GM21381 (cell line): ENCODE results near the gene C2CD2.
"Not testable (repeated sequence)": the region's sequence is repeated elsewhere in the genome, so short reads cannot be mapped to it uniquely, and the experiment has no call there.

Experiments
- ATAC-seq: cut with Tn5 transposase; IDR thresholded peaks from one replicate; pipeline ENCODE4 v1.9.1; 2021; ENCODE audit warnings: mild to moderate bottlenecking, moderate library complexity; ENCODE audit not compliant: unreplicated experiment

The C2CD2 gene

DNA sequence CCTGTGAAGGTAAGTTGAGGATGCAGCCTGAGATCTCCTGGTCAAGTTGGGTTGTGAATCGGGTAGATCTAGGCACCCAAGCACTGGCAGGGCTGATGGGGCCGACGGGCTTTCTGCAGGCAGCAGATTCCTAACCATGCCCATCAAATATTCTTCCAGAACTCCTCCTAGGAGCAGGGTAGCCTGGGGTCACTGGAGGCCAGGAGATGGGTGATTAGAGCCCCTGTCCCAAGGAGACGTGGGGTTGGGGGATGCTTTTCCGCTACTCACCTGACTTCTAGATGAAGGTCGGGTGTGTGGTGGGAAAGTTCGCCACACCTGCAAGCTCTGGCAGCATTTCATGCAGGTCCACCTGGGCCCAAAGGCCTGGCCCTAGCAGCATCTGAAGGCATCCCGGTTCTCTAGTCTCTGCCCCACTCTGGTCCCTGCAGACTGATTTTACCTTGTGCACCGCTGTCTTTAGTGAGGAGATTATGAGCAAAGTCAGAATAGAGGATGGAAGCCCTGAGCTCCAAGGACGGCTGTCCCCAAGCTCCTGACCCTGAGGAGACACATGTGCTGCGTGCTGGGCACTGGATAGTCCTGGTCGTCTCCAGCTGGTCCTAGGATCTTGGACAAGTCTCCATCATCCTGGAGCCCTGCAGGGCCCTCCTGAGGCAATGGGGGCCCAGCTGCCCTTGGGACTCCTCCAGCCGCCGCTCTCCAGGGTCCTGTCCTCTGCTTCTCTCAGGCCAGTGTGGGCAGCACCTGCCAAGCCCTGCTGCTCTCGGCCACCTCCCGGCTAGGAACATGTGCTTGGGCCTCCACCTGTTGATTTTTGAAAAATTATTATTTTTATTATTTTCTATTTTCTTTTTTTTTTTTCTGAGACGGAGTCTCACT, 21.8 kb upstream of the C2CD2 start:
- ATAC-seq, result no peak

DNA sequence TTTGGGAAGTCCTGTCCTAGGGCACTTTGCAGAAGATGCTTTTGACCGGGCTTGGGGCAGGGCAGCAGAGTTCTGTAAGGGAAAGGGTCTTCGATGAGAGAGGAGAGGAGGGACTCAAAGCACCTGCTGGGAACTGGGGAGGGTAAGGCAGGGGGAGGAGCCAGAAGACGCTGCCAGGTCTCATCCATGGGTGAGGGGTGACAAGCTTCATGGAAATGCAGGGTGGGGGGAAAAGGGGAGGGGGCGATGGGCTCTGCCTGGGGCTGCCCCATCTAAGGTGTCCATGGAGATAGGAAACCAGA, 20.9 kb upstream of the C2CD2 start:
- no peak for ATAC-seq

DNA sequence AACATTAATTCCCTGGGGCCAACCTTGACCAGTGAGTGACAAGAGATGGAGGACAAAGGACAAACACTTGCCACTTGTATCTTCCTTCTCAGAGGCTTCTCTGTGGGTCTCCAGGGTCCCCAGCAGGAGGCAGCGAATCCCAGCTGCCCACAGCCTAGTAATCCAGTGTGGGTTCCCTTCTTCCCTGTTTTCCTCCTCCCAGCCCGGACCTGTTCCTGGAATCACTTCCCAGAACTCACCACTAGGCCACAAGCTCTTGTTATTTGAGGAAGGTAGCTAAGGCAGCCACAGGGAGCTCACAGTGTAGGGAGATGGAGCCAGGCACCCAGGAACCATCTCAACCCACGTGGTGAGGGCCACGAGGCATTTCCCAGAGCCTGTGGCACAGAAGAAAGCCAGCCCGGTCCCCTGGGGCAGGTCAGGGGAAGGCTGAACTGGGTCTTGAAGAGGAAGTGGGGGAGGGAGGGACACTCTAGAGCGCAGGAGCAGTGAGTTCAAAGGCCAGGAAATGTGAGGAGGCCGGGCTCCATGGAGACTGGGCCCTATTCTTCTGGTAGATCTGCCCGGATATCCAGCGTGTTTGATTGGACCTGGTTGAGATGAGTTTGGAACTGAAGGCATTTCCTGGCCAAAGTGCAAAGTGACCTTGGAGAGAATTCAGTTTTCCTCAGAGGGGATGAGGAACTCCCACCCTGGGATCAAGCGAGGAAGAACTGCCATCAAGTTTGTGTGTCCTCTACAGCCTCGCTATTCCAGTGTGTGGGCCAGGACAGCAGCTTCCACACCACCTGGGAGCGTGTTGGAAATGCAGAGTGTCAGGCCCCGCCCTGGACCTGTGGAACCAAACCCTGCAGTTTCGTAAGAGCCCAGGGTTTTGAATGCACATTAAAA, 20.3 kb upstream of the C2CD2 start:
- no peak for ATAC-seq

DNA sequence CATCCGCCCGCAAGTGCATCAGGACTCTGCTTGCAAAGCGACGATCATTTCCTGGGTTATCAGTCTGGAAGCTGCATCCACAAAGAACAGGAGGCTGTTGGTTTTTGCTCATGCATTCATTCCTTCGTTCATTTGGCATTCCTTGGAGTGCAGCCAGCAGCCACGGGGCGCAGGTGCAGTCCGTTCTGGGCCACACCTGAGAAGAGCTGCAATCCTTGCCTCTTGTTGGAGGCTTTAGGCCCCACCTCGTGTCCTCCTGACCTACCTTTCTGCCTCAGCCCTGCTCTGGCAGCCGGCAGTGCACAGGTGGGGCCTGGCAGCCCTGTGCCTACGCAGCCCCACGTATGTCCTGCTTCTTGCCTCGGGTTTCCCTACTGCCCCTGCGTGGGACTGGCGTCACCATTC, 19.6 kb upstream of the C2CD2 start:
- no peak for ATAC-seq

DNA sequence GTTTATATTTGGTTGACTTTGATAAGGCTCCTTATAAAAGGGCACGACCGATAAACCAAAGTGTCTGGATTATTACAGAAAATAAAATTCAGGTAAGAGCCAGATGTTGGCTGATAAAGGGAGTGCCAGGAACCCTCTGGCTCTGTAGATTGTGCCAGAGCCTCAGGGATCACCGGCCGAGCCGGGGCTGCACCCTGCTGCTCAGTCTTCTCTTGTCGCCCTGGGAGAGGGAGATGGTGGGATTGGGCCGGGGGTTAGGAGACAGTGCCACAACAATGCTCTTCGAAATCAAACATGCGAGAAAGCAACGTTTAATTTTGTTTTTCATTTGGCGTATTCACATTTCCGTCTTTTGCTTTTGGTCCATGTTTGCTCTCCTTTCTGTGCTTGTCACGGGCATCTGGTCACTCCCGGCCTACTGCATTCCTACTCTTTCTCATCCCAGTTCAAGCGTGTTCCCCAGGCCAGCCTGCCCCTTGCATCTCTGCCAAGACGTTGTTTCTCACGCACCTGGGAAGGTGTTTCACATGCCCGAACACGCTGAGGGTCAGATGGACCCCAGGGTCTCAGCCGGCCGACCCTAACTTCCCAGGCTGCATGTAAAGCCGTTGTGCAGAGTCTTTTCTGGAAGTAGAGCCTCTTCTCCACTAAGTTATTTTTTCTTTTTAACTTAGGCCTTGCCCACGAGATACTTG, 18.8 kb upstream of the C2CD2 start:
- ATAC-seq, result no peak

DNA sequence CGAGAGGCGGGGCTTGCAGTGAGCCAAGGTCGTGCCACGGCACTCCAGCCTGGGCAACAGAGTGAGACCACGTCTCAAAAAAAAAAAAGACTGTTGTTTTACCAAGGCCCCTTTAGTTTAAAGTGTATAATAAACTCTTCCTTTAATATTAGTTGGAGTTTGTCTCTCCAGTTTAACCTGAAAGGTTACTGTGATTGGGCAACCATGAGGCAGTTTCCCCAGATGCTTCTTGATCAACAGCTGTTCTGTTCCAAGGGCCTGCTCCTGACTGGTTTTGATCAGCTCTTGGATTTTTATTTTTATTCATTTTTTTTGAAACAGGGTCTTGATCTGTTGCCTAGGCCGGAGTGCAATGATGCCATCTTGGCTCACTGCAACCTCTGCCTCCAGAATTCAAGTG, 18.1 kb upstream of the C2CD2 start:
- ATAC-seq, result no peak

DNA sequence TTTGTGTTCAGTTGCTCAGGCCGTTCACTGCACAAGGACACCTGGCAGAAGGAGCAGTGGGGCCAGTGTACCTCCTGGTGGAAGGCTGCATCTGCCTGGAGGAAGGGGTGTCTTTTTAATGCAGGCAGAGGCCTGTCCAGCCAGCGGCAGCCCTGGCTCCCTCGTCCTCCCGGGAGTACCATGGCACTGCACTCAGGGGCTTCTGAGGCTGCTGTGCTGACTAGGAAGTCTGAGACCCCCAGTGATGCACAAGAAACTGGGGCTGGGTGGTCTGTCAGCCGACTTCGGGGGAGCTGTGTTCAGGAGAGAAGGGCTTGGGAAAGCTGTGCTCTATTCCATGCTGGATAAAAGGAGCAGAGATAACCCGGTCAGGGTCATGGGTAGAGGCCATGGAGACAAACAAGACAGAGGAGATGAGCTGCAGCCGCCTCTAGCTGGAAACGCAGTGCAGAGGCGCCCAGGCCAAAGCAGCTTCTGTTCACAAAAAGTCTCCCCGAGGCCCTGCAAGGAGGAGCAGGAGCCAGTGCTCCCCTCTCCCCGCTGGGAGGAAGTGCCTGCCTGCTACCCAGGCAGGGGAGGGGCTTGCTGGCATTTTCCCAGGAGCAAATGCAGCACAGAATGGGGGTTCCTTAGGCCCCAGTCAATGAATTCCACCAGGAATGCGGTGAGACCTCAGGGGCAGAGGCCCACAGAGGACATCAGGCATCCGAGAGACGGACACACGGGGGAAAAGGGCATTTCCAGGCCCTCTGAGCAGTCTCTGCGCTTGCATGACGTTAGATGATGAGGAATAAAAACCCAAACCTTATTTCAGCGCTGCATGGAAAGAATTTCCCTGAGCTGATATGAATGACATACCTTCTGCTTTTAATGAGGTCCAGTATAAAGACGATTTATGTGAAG, 17.2 kb upstream of the C2CD2 start:
- no peak for ATAC-seq

DNA sequence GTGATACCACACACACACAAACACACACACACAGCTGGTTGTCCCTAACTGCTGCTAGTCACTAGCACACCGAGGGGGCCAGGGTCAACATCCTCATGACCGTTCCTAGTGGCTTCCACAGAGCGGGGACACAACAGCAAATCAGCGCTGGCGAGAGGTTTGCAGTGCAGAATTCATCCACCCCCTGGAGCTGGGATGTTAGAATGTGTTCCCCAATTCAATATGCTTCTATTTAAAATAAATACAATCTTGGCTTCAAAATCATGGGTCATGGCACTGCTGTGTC, 16.2 kb upstream of the C2CD2 start:
- ATAC-seq, result no peak

DNA sequence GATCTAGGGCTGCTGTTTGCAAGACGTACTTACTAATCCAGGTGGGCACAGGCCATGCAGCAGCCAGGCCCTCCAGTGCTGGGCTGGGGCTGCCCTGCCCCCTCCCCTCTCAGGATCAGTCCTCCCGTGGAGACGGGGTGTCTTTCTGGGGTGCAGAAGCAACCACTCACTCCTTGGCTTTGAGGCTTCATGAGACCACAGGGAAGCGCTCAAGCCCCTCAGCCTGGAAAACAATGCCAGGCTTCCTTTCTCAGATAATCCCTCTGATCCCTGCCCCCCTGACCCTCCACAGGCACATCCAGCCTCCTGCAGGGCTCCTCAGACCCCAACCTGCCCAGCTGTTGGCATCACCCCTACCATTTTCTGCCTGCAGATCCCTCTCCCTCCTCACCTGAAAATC, 13.9 kb upstream of the C2CD2 start:
- no peak for ATAC-seq

DNA sequence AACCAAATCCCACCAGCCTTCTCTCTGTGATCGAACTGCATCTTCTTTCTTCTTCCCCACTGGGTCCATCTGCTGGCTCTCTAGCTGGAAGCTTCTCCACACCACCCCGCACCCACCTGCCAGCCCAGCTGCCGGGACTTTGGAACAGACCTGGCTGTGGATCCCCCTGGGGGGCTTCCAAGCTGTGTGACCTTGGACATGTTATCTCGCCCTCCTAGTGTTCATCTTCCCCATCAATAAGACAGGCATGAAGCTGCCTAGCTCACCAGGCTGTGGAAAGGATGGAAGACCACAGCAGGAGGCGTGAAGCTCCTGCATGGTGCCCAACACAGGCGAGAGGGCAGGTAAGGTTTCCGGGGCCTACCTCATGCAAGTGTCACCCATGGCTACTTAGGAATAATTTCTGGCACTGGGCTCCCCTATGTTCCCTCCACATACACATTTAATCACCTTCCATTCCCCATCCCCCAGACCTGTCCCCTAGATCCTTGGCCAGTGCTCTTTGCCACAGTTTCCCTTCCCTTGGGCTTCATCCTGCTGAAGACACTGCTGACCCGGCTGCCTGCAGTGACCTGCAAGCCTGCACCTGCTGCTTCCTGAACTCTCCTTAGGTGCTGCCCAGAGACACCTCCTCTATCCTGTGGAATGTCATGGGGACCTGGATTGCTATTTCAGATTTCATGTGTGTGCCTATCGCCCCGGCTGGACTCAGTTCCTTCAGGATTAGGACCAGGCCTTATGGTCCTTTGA, 13.2 kb upstream of the C2CD2 start:
- ATAC-seq, result no peak

DNA sequence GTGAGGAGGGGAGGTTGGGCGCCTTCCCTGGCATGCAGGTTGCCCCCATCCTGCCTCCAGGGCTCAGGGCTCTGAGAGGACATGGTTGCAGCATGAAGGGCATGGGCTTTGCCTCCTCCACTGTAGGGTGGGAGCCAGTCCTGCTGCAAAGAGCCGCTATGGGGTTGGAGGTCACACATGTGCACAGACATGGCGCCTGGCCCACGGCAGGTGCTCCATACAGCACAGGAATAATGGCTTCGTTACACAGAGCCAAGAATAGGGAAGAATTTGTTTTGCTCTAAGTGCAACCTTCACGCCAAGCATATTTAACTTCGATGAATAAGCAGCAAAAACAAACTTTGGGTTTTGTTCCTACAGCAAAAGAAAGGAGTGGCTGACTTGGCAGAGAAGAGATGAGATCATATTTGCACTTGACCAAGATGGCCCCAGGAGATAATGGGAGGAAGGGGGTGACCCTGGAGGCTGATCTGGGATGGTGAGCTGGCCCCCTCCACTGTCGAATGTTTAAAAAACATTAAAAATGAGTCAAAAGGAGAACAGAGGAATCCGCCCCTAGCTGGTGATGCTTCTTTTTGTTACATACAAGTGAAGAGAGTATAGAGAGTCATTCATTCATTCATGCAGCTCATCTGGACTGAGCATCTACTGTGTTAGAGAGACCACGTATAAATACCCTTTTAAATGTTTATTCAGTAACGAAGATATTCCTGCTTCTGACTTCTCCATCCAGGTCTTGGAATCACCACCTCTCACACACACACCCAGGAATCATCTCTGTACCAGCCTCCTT, 12.4 kb upstream of the C2CD2 start:
- no peak for ATAC-seq

DNA sequence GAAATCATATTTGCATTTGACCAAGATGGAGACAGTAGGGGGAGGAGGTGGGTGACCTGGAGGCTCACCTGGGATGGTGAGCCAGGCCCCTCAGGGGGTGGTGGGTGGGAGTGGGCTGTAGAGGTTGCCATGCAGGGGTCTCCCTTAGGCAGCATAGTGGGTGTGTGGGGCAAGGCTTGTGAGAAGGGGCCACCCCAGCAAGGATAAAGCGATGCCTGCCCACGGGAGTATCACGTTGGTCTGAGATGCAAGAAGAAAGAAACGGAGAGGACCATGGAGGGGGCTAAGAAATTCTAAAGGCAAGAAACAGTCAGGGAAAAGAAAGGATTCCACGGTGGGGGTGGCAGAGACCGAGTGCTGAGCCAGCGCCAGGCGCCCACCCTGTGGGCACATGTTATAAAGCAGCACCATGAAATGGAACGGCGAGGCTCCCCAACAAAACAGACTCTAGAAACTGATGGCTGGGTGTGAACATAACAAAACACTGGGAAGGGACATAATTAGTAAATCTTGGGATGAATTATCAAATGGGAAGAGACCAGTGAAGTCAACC, 11.7 kb upstream of the C2CD2 start:
- no peak for ATAC-seq

DNA sequence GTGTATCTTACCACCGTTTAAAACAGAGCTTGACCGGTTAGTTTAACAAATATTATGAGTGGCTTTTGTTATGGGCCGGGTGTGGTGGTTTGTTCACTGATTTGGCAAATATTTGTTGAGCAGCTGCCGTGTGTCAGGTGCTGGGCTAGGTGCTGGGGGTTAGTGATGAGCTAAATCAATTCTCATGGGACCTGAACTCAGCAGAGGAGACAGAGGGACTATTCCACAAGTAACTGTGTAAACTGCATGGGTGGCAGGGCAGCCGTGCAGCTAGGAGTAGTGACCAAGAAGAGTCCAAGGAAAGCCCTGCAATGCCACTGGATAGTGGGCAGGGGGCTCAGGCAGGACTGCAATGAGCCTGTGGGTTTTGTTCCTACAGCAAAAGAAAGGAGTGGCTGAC, 11.2 kb upstream of the C2CD2 start:
- no peak for ATAC-seq

DNA sequence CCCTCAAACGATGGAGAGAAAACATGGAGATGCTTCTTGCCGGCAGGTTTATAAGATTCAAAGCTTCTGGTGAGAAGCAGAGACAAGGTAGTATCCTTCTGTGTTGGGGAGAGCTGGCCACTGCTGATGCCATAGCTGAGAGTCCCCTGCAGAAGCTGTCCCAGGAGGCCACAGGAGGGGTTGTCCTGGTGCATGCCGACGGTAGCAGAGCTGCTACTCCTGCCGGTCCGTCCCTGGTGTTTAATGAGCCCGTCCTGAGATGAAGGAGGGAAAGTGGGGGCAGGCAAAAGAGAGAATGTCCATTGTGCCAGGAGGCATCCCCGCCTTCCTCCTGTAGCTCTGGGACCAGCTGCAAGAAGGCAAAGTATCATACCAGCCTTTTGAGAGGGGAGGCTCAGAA, 10.4 kb upstream of the C2CD2 start:
- ATAC-seq, result no peak

DNA sequence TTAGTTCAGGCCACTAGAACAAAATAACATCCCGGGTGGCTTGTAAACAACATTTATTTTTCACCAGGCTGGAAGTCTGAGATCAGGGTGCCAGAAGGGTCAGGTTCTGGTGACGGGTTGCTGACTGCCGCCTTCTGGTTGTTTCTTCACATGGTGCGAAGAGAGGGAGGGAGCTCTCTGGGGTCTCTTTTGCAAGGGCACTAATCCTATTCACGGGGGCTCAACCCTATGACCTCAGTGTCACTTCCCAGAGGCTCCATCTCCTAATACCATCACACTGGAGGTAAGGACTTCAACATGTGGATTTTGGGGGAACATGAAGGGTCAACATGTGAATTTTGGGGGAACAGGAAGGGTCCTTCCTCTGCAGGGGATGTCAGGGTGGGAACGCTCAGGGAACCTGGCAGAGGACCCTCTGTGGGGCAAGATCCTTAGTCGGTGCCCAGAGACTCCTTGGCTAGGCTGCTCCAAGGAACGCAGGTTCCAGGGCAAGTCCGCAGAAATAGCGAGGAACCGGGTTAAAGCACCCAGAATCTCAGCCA, 8.7 kb upstream of the C2CD2 start:
- no peak for ATAC-seq

DNA sequence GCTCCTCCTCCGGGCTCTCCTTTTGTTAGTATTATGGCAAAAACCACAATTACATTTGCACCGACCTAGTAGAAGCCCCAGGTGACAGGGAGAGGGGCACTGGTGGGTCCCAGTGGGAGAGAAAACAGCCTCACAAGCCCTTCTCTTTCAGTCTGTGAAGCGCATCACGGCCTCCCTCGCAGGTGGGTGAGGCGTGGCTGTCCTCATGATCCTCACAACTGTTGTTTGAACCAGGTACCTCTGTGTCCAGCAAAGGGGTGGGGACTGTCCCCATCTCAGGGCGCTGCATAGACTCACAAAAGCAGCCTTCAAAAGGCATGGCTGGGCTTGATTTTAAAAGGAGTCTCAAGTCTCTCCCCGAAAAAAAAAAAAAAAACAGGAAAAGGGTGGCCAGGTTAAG, 7.9 kb upstream of the C2CD2 start:
- no peak for ATAC-seq

DNA sequence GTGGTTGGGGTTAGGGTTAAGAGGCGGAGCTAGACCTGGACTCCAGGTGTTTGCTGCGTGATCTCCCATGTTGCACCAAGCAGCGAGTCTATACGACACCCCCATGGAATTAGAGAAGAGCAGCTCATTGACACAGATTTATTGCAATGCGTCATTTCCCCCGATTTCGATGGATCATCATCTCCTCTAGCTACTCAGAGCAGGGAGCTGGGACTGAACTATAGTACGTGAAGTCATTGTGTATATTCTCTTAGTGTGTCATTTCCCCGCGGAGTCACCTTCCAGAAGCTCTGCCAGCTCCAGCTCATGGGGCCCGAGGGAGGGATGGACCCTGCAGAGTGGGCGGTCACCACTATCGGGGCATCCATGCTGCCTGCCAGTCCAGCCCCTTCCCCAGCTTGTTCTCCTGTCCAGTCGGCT, 7.5 kb upstream of the C2CD2 start:
- no peak for ATAC-seq

DNA sequence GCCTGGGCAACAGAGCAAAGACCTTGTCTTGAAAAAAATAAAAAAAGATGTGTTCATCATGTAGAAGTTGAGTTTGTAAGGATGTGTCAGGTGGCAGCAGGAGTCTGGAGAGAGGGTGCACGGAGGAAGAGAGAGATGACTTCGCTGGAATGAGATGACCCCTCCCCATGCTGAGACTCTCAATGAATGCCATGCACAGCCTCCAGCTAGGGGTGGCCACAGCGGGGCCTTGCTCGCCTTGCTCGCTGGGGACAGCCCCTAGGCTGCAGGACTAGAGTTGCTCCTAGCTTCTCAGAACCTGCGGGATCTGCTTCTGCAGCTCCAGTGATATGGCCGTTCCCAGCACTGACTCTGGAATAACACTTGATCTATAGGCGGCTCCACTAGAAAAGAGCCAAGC, 6.6 kb upstream of the C2CD2 start:
- no peak for ATAC-seq

DNA sequence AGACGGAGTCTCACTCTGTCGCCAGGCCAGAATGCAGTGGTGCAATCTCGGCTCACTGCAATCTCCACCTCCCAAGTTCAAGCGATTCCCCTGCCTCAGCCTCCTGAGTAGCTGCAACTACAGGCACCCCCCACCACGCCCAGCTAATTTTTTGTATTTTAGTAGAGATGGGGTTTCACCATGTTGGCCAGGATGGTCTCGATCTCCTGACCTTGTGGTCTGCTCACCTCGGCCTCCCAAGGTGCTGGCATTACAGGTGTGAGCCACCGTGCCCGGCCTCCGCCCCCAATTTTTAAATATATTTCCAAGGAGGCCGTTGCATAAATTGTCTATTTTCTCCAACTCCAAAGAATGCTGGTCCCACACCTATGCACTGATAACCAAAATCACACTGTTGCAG, 5.9 kb upstream of the C2CD2 start:
- ATAC-seq, result not testable (repeated sequence)
